K562 (cell line): ENCODE measurements around the gene BCAS3. TPM values are rescaled to one million over a fixed set of nuclear protein-coding genes. Genes with fewer than 3 reads are reported as not detected.
A peak's percentile ranks its signal among the peaks of the same experiment; 100 is the strongest.

Experiments used
- ATAC-seq: fragments of 200-7000 bp; cut with Tn5 transposase; 3 replicates; pipeline ENCODE4 v1.9.1; 2020; ENCODE audit warnings: moderate library complexity
- BruUV-seq: library from RNA; stranded (reverse); fragments of 400-500 nt; replicated peaks from 2 replicates; lab custom pipeline; 2021; lab: Mats Ljungman, UMichigan
- CTCF ChIA-PET: fragments of 300-600 bp; formaldehyde crosslinking; extraction: SDS; loops from one replicate; lab custom pipeline; 2021; ENCODE audit warnings: low intra/inter-chr PET ratio; lab: Yijun Ruan, JAX
- POLR2A ChIA-PET: fragments of 300-600, 350-650 bp; sonication (Branson Sonifier 250); formaldehyde crosslinking; extraction: SDS; loops from one replicate; lab custom pipeline; 2021; ENCODE audit warnings: antibody characterized with exemption, inconsistent platforms; lab: Yijun Ruan, JAX
- DNase-seq, 4 experiments: peaks; one replicate each; pipeline versions ENCODE4 v3.0.0 to v3.0.0-alpha.2; 2011 to 2018; ENCODE audit warnings: low spot score in 3 of 4, mixed read lengths in 3 of 4; ENCODE audit errors: extremely low read depth in 1 of 4
- FAIRE-seq: peaks from 2 replicates; lab custom pipeline; 2011; peaks lifted over from hg19 to GRCh38; lab: Jason Lieb, UNC
- H2AFZ ChIP-seq: 2 replicates; pipeline ENCODE4 v1.6.0; 2011; ENCODE audit warnings: low read depth, low read length, control low read depth, inconsistent platforms
- H3K27ac ChIP-seq: fragments of 200-600 bp; 3 replicates; pipeline ENCODE4 v1.8.0; 2011; ENCODE audit warnings: low read depth, mild to moderate bottlenecking, control low read depth, inconsistent platforms, low read length, moderate library complexity, mixed read lengths; ENCODE audit errors: extremely low read depth
- H3K27me3 ChIP-seq, 2 experiments: fragments of 300-600 bp in 1 of 2; 2 replicates in 1 of 2; 3 replicates in 1 of 2; pipeline versions ENCODE4 v1.6.0 to v1.8.0; 2011; ENCODE audit warnings: inconsistent platforms in 2 of 2, low read length in 2 of 2, mild to moderate bottlenecking in 1 of 2, mixed read lengths in 1 of 2, moderate library complexity in 1 of 2; ENCODE audit not compliant: control insufficient read depth in 2 of 2, insufficient read depth in 2 of 2
- H3K36me3 ChIP-seq: fragments of 300-600 bp; 3 replicates; pipeline ENCODE4 v1.8.0; 2011; ENCODE audit warnings: mild to moderate bottlenecking, low read length, inconsistent platforms; ENCODE audit not compliant: control insufficient read depth, insufficient read depth
- H3K4me1 ChIP-seq, 2 experiments: fragments of 200-600 bp in 1 of 2; replicated peaks in 1 of 2; 2 replicates in 1 of 2; 3 replicates in 1 of 2; pipeline versions ENCODE4 v1.5.1 to v1.8.0; 2011; ENCODE audit warnings: inconsistent platforms in 2 of 2, low read length in 2 of 2, mild to moderate bottlenecking in 1 of 2, mixed read lengths in 1 of 2, moderate library complexity in 1 of 2; ENCODE audit not compliant: control insufficient read depth in 2 of 2, insufficient read depth in 2 of 2
- H3K4me2 ChIP-seq: 2 replicates; pipeline ENCODE4 v1.6.1; 2011; ENCODE audit warnings: low read length, control low read depth, inconsistent platforms, mixed read lengths; ENCODE audit not compliant: insufficient read depth
- H3K4me3 ChIP-seq: fragments of 200-600 bp; sonication (generic), shearing (Covaris generic); 2 replicates; pipeline ENCODE4 v1.5.1; 2016; ENCODE audit warnings: control low read depth, inconsistent platforms
- H3K79me2 ChIP-seq: fragments of 200-600 bp; 3 replicates; pipeline ENCODE4 v1.8.0; 2011; ENCODE audit warnings: low read length, inconsistent platforms; ENCODE audit not compliant: control insufficient read depth, insufficient read depth
- H3K9ac ChIP-seq, 2 experiments: 2 replicates each; pipeline versions ENCODE4 v1.6.0 to v1.6.1; 2011; ENCODE audit warnings: low read depth in 2 of 2, low read length in 2 of 2, control low read depth in 1 of 2, inconsistent platforms in 1 of 2, mild to moderate bottlenecking in 1 of 2, mixed read lengths in 1 of 2; ENCODE audit not compliant: insufficient read depth in 1 of 2
- H3K9me1 ChIP-seq: one replicate; pipeline ENCODE4 v1.6.0; 2011; ENCODE audit warnings: inconsistent platforms, mild to moderate bottlenecking, low read length, moderate library complexity; ENCODE audit not compliant: control insufficient read depth, insufficient read depth
- H3K9me3 ChIP-seq: replicated peaks from 2 replicates; pipeline ENCODE4 v1.5.1; 2011; ENCODE audit warnings: low read depth, low read length, inconsistent platforms; ENCODE audit not compliant: control insufficient read depth, insufficient read depth
- H4K20me1 ChIP-seq: replicated peaks from 2 replicates; pipeline ENCODE4 v1.6.1; 2011; ENCODE audit warnings: low read length, inconsistent platforms, mixed read lengths; ENCODE audit not compliant: control insufficient read depth, insufficient read depth
- HNRNPUL1 ChIP-seq: fragments of 200-400 bp; formaldehyde crosslinking; IDR thresholded peaks from 2 replicates; pipeline ENCODE4 v1.6.1; 2017; ENCODE audit warnings: low read length
- ZBTB11 ChIP-seq, 3 experiments: fragments of 200-800 bp in 1 of 3; fragments of 250-450 bp in 1 of 3; fragments of 450-650 bp in 1 of 3; sonication (Bioruptor Pico) in 1 of 3; sonication (Bioruptor generic) in 1 of 3; formaldehyde crosslinking in 1 of 3; IDR thresholded peaks; 2 replicates each; pipeline versions ENCODE4 v1.6.1 to v1.8.0; 2016 to 2022; ENCODE audit warnings: mild to moderate bottlenecking in 2 of 3, missing genetic modification characterization in 2 of 3, missing compliant biosample characterization in 1 of 3, moderate library complexity in 1 of 3
- WGBS: fragments of 100-300 bp; shearing (Covaris generic); methylation state at CpG from one replicate; pipeline ENCODE4 v1.1.6; 2016; ENCODE audit warnings: low coverage, mixed read lengths; ENCODE audit not compliant: insufficient coverage; ENCODE audit errors: missing lambda C conversion rate; 5-methylcytosine and 5-hydroxymethylcytosine counted together
- in situ Hi-C: fragments of 300-500 bp; cut with MboI; formaldehyde crosslinking; loops from 4 replicates; pipeline ENCODE4 v1.15.0; 2018; ENCODE audit warnings: inconsistent platforms, mixed read lengths
- intact Hi-C: fragments of 100-400 bp; cut with micrococcal nuclease; formaldehyde crosslinking; loops from 2 replicates; pipeline ENCODE4 v1.14.2; 2022
- polyA plus RNA-seq, 8 experiments: library from polyadenylated mRNA; depleted of rRNA in 4 of 8; stranded (reverse) in 5 of 8; unstranded in 3 of 8; fragments of >200 nt; fragmentation: Nextera tagmentation in 2 of 8; fragmentation: Illumina TruSeq in 1 of 8; extraction: Ambion mirVana in 2 of 8; extraction: Trizol in 1 of 8; gene quantifications; 2 replicates each; pipeline versions ENCODE4 v1.2.1 to v1.2.3, GENCODE V29; 2011 to 2014; ENCODE audit warnings: inconsistent platforms in 1 of 8, missing spikeins in 1 of 8
- total RNA-seq, 7 experiments: library from RNA; depleted of rRNA in 6 of 7; stranded (reverse); fragments of >200 nt in 6 of 7; fragmentation: Illumina TruSeq in 2 of 7; extraction: Trizol in 2 of 7; gene quantifications; 2 replicates each; pipeline versions ENCODE4 v1.2.1 to v1.2.3, GENCODE V29; 2011 to 2021; ENCODE audit warnings: low replicate concordance in 1 of 7

Gene BCAS3
- total and polyA plus RNA-seq, 9 of the 15 experiments (the other 6 are each of a cell fraction or from before 2014, with no cell fraction given) = 1.9 to 5.5 (median 3.5) TPM

GRCh38 chr17:61387011-61387410, 709.4 kb downstream of the BCAS3 start:
- no peak for FAIRE-seq
- H4K20me1 ChIP-seq = 0 out of 2 replicates have a peak, but pooled peaks cover 17% of the 10 kb centered on the region
- no peak for DNase-seq
- no TSS peak for BruUV-seq
- no peak overlapping the region for H2AFZ ChIP-seq
- no peak overlapping the region for H3K4me3 ChIP-seq
- CTCF ChIA-PET = no interaction called here
- 0% methylated on average over 8 of the region's 8 CpGs for WGBS
- no peak overlapping the region for H3K9ac ChIP-seq
- no peak for TF ChIP-seq HNRNPUL1
- peak in 1 of 3 experiments; percentile 77; a peak in 2 of 6 replicates for TF ChIP-seq ZBTB11 (CRISPR knock-in tag; IDR thresholded peaks at IDR 0.05)
- peaks cover 0 to 67% of the 10 kb centered on the region in 2 experiments; a peak in 3 of 5 replicates for H3K27me3 ChIP-seq
- peaks cover 0 to 10% of the 10 kb centered on the region in 2 experiments; a peak in 2 of 5 replicates for H3K4me1 ChIP-seq
- in situ Hi-C loops (no loop called here), intact Hi-C loops (no loop called here)
- H3K27ac ChIP-seq = no peak overlapping the region
- no peak overlapping the region for H3K4me2 ChIP-seq
- H3K9me3 ChIP-seq = no peaks in the 10 kb centered on the region
- no peaks in the 10 kb centered on the region for H3K9me1 ChIP-seq
- ATAC-seq = no peak
- POLR2A ChIA-PET = interaction anchor here (0.6 kb wide), 1 partner anchor 449 kb away, joined by 3 read pairs; no protein-coding TSS in a partner anchor
- H3K79me2 ChIP-seq = no peaks in the 10 kb centered on the region
- H3K36me3 ChIP-seq = no peaks in the 10 kb centered on the region
